H1 (cell line): Measurements from ENCODE around the gene FCN2. TPM values are rescaled to one million over a fixed set of nuclear protein-coding genes. Genes with fewer than 3 reads are reported as not detected.

Experiments
- CTCF ChIA-PET: fragments of 300-600 bp; sonication (Branson Sonifier 250); formaldehyde crosslinking; loops from one replicate; lab custom pipeline; 2021; ENCODE audit not compliant: partially characterized antibody; lab: Charles Lee
- POLR2A ChIA-PET: fragments of 300-600 bp; sonication (Branson Sonifier 250); formaldehyde crosslinking; loops from one replicate; lab custom pipeline; 2021; ENCODE audit warnings: inconsistent platforms; ENCODE audit not compliant: partially characterized antibody; lab: Charles Lee
- DNase-seq, 2 experiments: peaks; one replicate each; pipeline versions ENCODE4 v3.0.0 to v3.0.0-alpha.2; 2010 to 2022; ENCODE audit warnings: low spot score in 2 of 2, low read depth in 1 of 2, mixed read lengths in 1 of 2
- FAIRE-seq: peaks from 2 replicates; lab custom pipeline; 2011; peaks lifted over from hg19 to GRCh38; lab: Jason Lieb, UNC
- H2AFZ ChIP-seq: 2 replicates; pipeline ENCODE4 v1.8.1; 2012; ENCODE audit warnings: low read length, inconsistent platforms
- H2AK5ac ChIP-seq: 2 replicates; pipeline ENCODE4 v1.6.1; 2013; ENCODE audit warnings: low read depth, low read length
- H2BK120ac ChIP-seq: replicated peaks from 2 replicates; pipeline ENCODE3; 2013; ENCODE audit warnings: low read depth, low read length, inconsistent platforms
- H2BK12ac ChIP-seq: 2 replicates; pipeline ENCODE4 v1.6.1; 2013; ENCODE audit warnings: low read depth, low read length
- H2BK15ac ChIP-seq: 2 replicates; pipeline ENCODE4 v1.6.1; 2013; ENCODE audit warnings: low read length
- H2BK20ac ChIP-seq: 2 replicates; pipeline ENCODE4 v1.6.1; 2013; ENCODE audit warnings: low read length
- H2BK5ac ChIP-seq: 2 replicates; pipeline ENCODE4 v1.6.1; 2013; ENCODE audit warnings: low read depth, low read length
- H3K14ac ChIP-seq: 2 replicates; pipeline ENCODE4 v1.6.1; 2013; ENCODE audit warnings: inconsistent platforms; ENCODE audit not compliant: insufficient read length
- H3K18ac ChIP-seq: 2 replicates; pipeline ENCODE4 v1.6.1; 2013; ENCODE audit warnings: low read length; ENCODE audit errors: extremely low read depth
- H3K23ac ChIP-seq: 2 replicates; pipeline ENCODE4 v1.6.1; 2013; ENCODE audit warnings: inconsistent platforms; ENCODE audit not compliant: insufficient read length
- H3K23me2 ChIP-seq: 2 replicates; pipeline ENCODE4 v1.6.1; 2013; ENCODE audit warnings: low read depth, low read length
- H3K27ac ChIP-seq: 2 replicates; pipeline ENCODE4 v1.6.1; 2011; ENCODE audit warnings: low read depth, low read length, inconsistent platforms
- H3K27me3 ChIP-seq, 4 experiments: replicated peaks in 1 of 4; 1 replicate in 1 of 4; 2 replicates in 3 of 4; pipeline versions ENCODE4 v1.6.1 to v1.8.1; 2011 to 2013; ENCODE audit warnings: low read length in 3 of 4, mild to moderate bottlenecking in 3 of 4, inconsistent platforms in 2 of 4, mixed read lengths in 2 of 4, moderate library complexity in 1 of 4; ENCODE audit not compliant: control insufficient read depth in 3 of 4, insufficient read depth in 3 of 4; ENCODE audit errors: extremely low read depth in 1 of 4
- H3K36me3 ChIP-seq, 4 experiments: 2 replicates each; pipeline versions ENCODE4 v1.6.1 to v1.8.1; 2011 to 2013; ENCODE audit warnings: mild to moderate bottlenecking in 4 of 4, low read length in 3 of 4, moderate library complexity in 2 of 4, control low read depth in 1 of 4, inconsistent platforms in 1 of 4; ENCODE audit not compliant: insufficient read depth in 4 of 4, control insufficient read depth in 2 of 4
- H3K4ac ChIP-seq: replicated peaks from 2 replicates; pipeline ENCODE3; 2013; ENCODE audit warnings: low read length, low read depth, mixed read lengths, inconsistent platforms; ENCODE audit not compliant: insufficient read length
- H3K4me1 ChIP-seq, 4 experiments: replicated peaks in 1 of 4; 1 replicate in 1 of 4; 2 replicates in 3 of 4; pipeline versions ENCODE4 v1.6.1 to v1.8.1; 2011 to 2013; ENCODE audit warnings: low read length in 3 of 4, inconsistent platforms in 2 of 4, mixed read lengths in 1 of 4; ENCODE audit not compliant: insufficient read depth in 4 of 4, control insufficient read depth in 3 of 4
- H3K4me2 ChIP-seq, 2 experiments: 2 replicates each; pipeline versions ENCODE4 v1.6.1 to v1.8.1; 2011 to 2013; ENCODE audit warnings: low read depth in 2 of 2, low read length in 2 of 2, control low read depth in 1 of 2, inconsistent platforms in 1 of 2, mild to moderate bottlenecking in 1 of 2; ENCODE audit not compliant: insufficient read depth in 1 of 2
- H3K4me3 ChIP-seq, 4 experiments: fragments of 200-600, 300-600 bp in 1 of 4; sonication (generic), shearing (Covaris generic), sonication (Bioruptor Twin) in 1 of 4; 2 replicates each; pipeline versions ENCODE4 v1.5.1 to v1.8.1; 2011 to 2016; ENCODE audit warnings: low read length in 4 of 4, low read depth in 3 of 4, control low read depth in 2 of 4, inconsistent platforms in 2 of 4, mild to moderate bottlenecking in 2 of 4, mixed read lengths in 1 of 4, moderate library complexity in 1 of 4; ENCODE audit not compliant: insufficient read depth in 2 of 4; ENCODE audit errors: extremely low read depth in 1 of 4
- H3K56ac ChIP-seq: replicated peaks from 2 replicates; pipeline ENCODE3; 2013; ENCODE audit warnings: low read depth, mild to moderate bottlenecking, mixed read lengths, low read length, inconsistent platforms; ENCODE audit not compliant: insufficient read length
- H3K79me1 ChIP-seq: 2 replicates; pipeline ENCODE4 v1.6.1; 2013; ENCODE audit warnings: low read depth, low read length, control low read depth
- H3K79me2 ChIP-seq, 2 experiments: 2 replicates each; pipeline versions ENCODE4 v1.6.1 to v1.8.1; 2012 to 2013; ENCODE audit warnings: low read length in 2 of 2, mild to moderate bottlenecking in 2 of 2, inconsistent platforms in 1 of 2; ENCODE audit not compliant: insufficient read depth in 2 of 2, control insufficient read depth in 1 of 2
- H3K9ac ChIP-seq, 4 experiments: replicated peaks in 1 of 4; 1 replicate in 1 of 4; 2 replicates in 3 of 4; pipeline versions ENCODE4 v1.6.1 to v1.8.1; 2011 to 2013; ENCODE audit warnings: low read depth in 3 of 4, low read length in 3 of 4, control low read depth in 2 of 4, mild to moderate bottlenecking in 2 of 4, moderate library complexity in 2 of 4, inconsistent platforms in 1 of 4; ENCODE audit errors: extremely low read depth in 1 of 4
- H3K9me3 ChIP-seq, 2 experiments: 2 replicates each; pipeline versions ENCODE4 v1.6.1 to v1.8.1; 2012 to 2013; ENCODE audit warnings: mild to moderate bottlenecking in 2 of 2, moderate library complexity in 2 of 2, control low read depth in 1 of 2, inconsistent platforms in 1 of 2, low read depth in 1 of 2, low read length in 1 of 2, mixed read lengths in 1 of 2; ENCODE audit not compliant: insufficient read depth in 2 of 2
- H4K20me1 ChIP-seq, 2 experiments: replicated peaks in 1 of 2; 2 replicates each; pipeline versions ENCODE3 to v1.8.1; 2011 to 2013; ENCODE audit warnings: inconsistent platforms in 2 of 2, low read length in 2 of 2, mild to moderate bottlenecking in 1 of 2; ENCODE audit not compliant: insufficient read depth in 2 of 2, control insufficient read depth in 1 of 2
- H4K5ac ChIP-seq: 2 replicates; pipeline ENCODE4 v1.6.1; 2013; ENCODE audit warnings: low read length, low read depth, mixed read lengths, inconsistent platforms; ENCODE audit not compliant: insufficient read length
- H4K8ac ChIP-seq: 2 replicates; pipeline ENCODE4 v1.8.0; 2013; ENCODE audit warnings: mild to moderate bottlenecking, moderate library complexity, low read length, inconsistent platforms; ENCODE audit not compliant: insufficient read depth; ENCODE audit errors: extremely low read depth
- H4K91ac ChIP-seq: replicated peaks from 2 replicates; pipeline ENCODE3; 2013; ENCODE audit warnings: low read length, mixed read lengths, inconsistent platforms; ENCODE audit not compliant: insufficient read length
- KDM4A ChIP-seq: IDR thresholded peaks from one replicate; pipeline ENCODE4 v1.7.1; 2012; ENCODE audit warnings: low read depth, mild to moderate bottlenecking, moderate library complexity, low read length, inconsistent platforms; ENCODE audit not compliant: severe bottlenecking
- KDM5A ChIP-seq: fragments of 200-600 bp; IDR thresholded peaks from 2 replicates; pipeline ENCODE4 v1.7.1; 2012; ENCODE audit warnings: mild to moderate bottlenecking, low read length, inconsistent platforms, mixed read lengths
- POLR2A ChIP-seq, 2 experiments: IDR thresholded peaks; 1 replicate in 1 of 2; 2 replicates in 1 of 2; pipeline ENCODE4 v1.6.1; 2011; ENCODE audit warnings: low read depth in 2 of 2, low read length in 2 of 2, mild to moderate bottlenecking in 2 of 2; ENCODE audit errors: control extremely low read depth in 1 of 2
- POU5F1 ChIP-seq: IDR thresholded peaks from 2 replicates; pipeline ENCODE4 v1.6.1; 2011; ENCODE audit warnings: low read depth, mild to moderate bottlenecking, low read length, moderate library complexity
- TAF1 ChIP-seq: IDR thresholded peaks from 2 replicates; pipeline ENCODE4 v1.6.1; 2011; ENCODE audit warnings: mild to moderate bottlenecking, low read depth, low read length
- WGBS, 2 experiments: shearing (Covaris generic) in 1 of 2; methylation state at CpG; one replicate each; pipeline versions ENCODE4 v1.1.6 to v1.1.7; 2013 to 2015; ENCODE audit warnings: low lambda C conversion rate in 2 of 2, mixed read lengths in 2 of 2, inconsistent platforms in 1 of 2, low coverage in 1 of 2, missing lambda C conversion rate in 1 of 2; ENCODE audit not compliant: insufficient replicate concordance in 2 of 2, insufficient coverage in 1 of 2, insufficient read length in 1 of 2; ENCODE audit errors: extremely low coverage in 1 of 2, missing lambda C conversion rate in 1 of 2; 5-methylcytosine and 5-hydroxymethylcytosine counted together
- polyA plus RNA-seq, 7 experiments: library from polyadenylated mRNA; depleted of rRNA in 3 of 7; stranded (reverse) in 5 of 7; unstranded in 2 of 7; fragments of >200 nt in 5 of 7; fragments of 200-250 nt in 2 of 7; gene quantifications; 1 replicate in 5 of 7; 2 replicates in 1 of 7; 4 replicates in 1 of 7; pipeline versions ENCODE4 v1.2.1 to v1.2.3, GENCODE V29; 2011 to 2013; ENCODE audit warnings: missing spikeins in 2 of 7, mixed read lengths in 2 of 7
- total RNA-seq: library from RNA; stranded (reverse); fragmentation: NEBNext Ultra II Directional; extraction: Animal tissue kit (Norgen Biotek cat#: 25700); gene quantifications from 2 replicates; pipeline ENCODE4 v1.2.1, GENCODE V29; 2021

Gene FCN2
- total and polyA plus RNA-seq, 2 of the 8 experiments (the other 6 are each of a cell fraction or from before 2014, with no cell fraction given), result not detected

DNA sequence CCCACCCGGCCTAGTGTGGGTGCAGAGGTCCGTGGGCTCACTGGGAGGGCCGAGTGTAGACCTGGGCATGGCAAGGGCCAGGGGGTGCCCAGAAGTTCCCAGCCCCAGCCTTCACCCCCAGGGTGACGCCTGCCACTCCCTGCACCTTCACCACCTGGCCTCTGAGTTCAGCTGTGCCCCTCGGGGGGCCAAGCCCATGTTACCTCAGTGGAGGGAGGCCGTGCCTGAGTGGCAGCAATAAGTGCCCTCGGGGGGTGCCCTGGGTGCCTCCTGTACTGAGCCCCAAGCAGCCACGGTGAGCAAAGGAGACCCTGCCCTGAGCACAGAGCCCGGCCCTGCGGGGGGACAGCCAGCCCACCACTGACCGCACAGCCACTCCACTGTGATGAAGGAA lies 10.3 kb upstream of the FCN2 start:
- H3K23ac ChIP-seq, result no peak overlapping the region
- no peak overlapping the region for H3K4ac ChIP-seq
- no peak overlapping the region for H4K5ac ChIP-seq
- H4K20me1 ChIP-seq, result no peaks in the 10 kb centered on the region
- H2BK20ac ChIP-seq, result no peak overlapping the region
- no peaks in the 10 kb centered on the region; a peak in 1 of 4 replicates for H3K9me3 ChIP-seq
- H2AK5ac ChIP-seq, result no peak overlapping the region
- no peak overlapping the region for H3K56ac ChIP-seq
- no peaks in the 10 kb centered on the region for H3K27me3 ChIP-seq
- H3K79me1 ChIP-seq, result no peaks in the 10 kb centered on the region
- no peak overlapping the region for H3K18ac ChIP-seq
- no peak overlapping the region for H4K91ac ChIP-seq
- WGBS, 2 experiments, result 97% methylated on average over 8 of the region's 11 CpGs; no CpG with 5 or more reads in 1 of the 2 experiments
- no peak overlapping the region for H3K4me3 ChIP-seq
- ChIA-PET CTCF (no interaction called here), POLR2A (no interaction called here)
- no peaks in the 10 kb centered on the region for H3K4me1 ChIP-seq
- no peak for FAIRE-seq
- H3K27ac ChIP-seq, result no peak overlapping the region
- no peak overlapping the region for H2BK12ac ChIP-seq
- H3K36me3 ChIP-seq, result no peaks in the 10 kb centered on the region
- DNase-seq, result no peak
- no peaks in the 10 kb centered on the region for H3K23me2 ChIP-seq
- no peak overlapping the region for H2BK15ac ChIP-seq
- H2BK5ac ChIP-seq, result no peak overlapping the region
- no peak overlapping the region for H3K14ac ChIP-seq
- H3K4me2 ChIP-seq, result no peak overlapping the region
- H3K79me2 ChIP-seq, result no peaks in the 10 kb centered on the region
- no peak overlapping the region for H2BK120ac ChIP-seq
- no peak overlapping the region for H3K9ac ChIP-seq
- no peak overlapping the region for H4K8ac ChIP-seq
- no peak overlapping the region for H2AFZ ChIP-seq
- TF ChIP-seq POU5F1 (no peak), KDM4A (no peak), POLR2A (IDR thresholded peaks at IDR 0.05; ENCODE audit: control extremely low read depth in 1 of 2, low read depth in 2 of 2, low read length in 2 of 2) (no peak), KDM5A (no peak), TAF1 (no peak)
